NK-92 treated with Interleukin-12 subunit alpha and Interleukin-12 subunit beta, amount 100 ng/mL, for 24 hours (cell line): ENCODE data around the gene ADGRD1.
"Not testable (repeated sequence)": the region's sequence is repeated elsewhere in the genome, so short reads cannot be mapped to it uniquely, and the experiment has no call there.

ENCODE experiments used
- DNase-seq: peaks from one replicate; lab custom pipeline; 2025; lab: John Stamatoyannopoulos, UW

The ADGRD1 gene

DNA sequence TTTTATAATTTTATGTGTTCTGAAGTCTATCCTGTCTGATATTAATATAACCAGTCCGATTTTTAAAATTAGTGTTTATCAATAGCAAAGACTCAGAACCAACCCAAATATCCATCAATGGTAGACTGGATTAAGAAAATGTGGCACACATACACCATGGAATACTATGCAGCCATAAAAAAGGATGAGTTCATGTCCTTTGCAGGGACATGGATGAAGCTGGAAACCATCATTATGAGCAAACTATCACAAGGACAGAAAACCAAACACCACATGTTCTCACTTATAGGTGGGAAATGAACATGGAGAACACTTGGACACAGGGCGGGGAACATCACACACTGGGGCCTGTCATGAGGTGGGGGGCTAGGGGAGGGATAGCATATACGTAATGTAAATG is 16.2 kb upstream of the ADGRD1 start:
- DNase-seq = not testable (repeated sequence)

- no peak for DNase-seq
Observed at GRCh38 chr12:130938186-130938585, 15.5 kb upstream of the ADGRD1 start.

- no peak for DNase-seq
Observed at GRCh38 chr12:130944878-130945277, 8.8 kb upstream of the ADGRD1 start.

DNA sequence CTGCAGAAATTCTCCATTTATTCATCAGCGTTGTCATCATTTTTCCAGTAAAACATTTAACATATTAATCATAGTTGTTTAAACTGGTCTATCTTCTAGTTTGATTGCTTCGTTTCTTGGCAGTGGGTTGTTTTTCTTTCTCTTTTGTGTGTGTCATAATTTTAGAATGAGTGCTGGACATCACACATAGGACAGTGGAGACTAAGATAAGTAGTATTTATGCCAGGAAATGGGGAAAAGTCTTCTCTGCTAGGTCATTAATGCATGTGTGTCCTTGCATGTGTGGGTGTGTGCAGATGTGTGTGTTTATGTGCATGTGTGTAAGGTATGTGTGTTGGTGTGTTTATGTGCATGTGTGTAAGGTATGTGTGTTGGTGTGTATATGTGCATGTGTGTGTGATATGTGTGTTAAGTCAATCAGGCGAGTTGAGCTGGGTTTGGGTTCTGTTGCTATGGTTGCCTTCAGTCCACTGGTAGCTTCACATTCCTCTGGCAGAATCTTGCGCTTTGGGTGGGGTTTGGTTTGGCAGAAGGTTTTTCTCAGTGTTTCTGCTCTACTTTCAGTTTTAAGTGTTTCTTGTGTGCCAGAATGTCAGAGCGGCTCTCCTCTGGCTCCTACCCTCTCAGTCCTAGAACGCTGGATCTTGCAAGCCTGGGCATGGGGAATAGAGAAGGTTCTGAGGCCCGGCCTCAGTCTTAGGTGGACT is 7.8 kb upstream of the ADGRD1 start:
- DNase-seq = no peak

DNA sequence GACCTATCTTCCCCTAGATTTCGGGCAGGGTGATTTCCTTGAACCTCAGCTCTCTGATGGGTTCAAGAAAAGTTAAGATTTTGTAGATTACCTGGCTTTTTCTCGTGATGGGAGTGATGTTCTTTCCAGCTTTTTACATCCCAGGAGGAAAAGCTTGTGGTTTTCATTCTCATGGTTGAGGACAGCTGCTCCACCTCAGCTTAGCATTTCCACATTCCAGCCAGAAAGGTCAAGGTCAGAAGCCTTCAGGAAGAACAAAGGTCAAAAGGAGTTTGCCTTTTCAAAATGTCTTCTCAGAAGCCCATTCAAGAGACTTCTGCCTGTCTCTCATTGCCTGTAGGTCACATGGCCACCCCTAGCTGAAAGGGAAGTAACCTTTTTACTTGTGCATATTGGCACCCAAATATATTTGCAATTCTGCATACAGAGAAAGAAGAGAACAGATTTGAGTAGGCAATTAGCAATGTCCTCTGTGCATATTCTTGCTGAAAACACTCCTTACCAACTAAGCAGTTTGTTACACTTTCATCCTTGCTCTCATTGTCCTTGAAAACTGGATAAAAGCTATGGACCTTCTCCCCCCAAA is 6.6 kb upstream of the ADGRD1 start:
- DNase-seq = no peak

- DNase-seq = no peak
Observed at GRCh38 chr12:130948136-130948535, 5.6 kb upstream of the ADGRD1 start.

GRCh38 chr12:130948751-130949150 is 5.0 kb upstream of the ADGRD1 start:
- DNase-seq = no peak

DNA sequence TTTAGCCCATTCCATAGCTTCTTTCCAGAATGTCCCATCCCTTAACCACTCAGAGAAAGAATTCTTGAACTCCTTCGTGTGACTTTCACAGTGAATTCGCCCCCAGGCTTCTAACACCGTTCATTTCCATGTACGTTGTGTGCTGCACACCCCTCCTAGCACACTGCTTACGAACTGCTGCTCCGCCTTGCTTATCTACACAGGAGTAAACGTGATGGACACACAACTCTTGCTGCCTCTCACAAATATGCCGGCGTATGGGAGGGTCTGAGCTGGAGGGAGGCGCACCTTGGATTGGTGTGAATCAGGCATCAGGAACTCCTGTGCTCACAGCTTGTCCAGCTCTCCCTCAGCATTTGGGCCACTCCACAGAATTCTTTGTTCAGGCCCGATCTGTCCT is 3.9 kb upstream of the ADGRD1 start:
- DNase-seq = no peak

GRCh38 chr12:130951636-130952035 is 2.1 kb upstream of the ADGRD1 start:
- DNase-seq = no peak

DNA sequence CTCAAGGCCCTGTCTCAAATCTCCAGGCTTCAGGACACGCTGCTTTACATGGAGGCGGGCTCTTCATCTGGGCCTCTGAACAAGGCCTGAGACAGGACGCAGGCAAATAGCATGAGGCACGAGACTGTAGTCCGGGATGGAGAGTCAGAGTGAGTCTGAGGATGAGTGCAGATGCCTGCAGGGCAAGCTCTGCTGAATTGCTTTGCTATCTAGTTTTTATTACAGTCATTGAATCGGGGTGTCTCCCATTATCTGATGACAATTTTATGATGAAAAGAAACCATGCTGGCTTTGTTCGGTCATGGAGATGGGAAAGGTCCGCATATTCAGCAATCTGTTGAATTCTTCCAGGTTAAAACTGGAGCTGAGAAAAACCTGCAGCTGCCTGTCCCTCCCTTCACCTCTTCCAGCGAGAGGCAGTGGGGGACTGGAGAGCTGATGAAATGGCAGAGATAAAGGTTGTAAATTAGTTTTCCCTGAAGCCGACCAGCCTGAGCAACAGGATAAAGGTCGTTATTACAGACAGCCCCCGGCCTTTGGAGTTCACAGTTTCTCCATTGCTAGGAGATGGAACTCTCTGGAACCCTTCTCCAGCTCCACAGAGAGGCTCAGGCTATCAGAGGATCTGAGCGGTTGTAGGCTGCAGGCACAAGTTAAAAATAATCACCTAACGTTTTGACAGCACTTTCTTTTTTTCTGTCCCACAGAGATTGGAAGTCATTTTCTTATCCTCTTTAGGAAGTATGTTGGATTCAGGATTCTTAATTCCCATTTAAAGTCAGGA is 1.3 kb upstream of the ADGRD1 start:
- no peak for DNase-seq

- no peak for DNase-seq
Observed at GRCh38 chr12:130954544-130954831, 781 bp downstream of the ADGRD1 start.

- DNase-seq = no peak
Observed at GRCh38 chr12:130955238-130955816, 1.6 kb downstream of the ADGRD1 start.

DNA sequence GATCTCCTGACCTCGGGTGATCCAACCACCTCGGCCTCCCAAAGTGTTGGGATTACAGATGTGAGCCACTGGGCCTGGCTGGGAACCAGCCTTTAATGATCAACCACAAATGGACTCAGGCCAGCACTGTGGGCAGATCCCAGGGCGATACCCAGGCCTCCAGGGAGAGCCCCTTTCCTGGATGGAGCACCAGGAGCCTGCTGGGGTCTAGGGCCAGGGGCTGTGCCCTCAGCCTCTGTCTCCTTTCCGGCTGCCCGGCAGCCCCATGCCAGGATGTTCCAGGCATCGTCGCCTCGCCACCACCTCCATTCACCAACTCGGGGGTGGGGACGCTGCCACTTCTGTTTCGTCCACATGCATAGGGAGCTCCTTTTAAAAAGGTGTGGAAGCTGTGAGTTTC is 2.3 kb downstream of the ADGRD1 start:
- DNase-seq = no peak

DNA sequence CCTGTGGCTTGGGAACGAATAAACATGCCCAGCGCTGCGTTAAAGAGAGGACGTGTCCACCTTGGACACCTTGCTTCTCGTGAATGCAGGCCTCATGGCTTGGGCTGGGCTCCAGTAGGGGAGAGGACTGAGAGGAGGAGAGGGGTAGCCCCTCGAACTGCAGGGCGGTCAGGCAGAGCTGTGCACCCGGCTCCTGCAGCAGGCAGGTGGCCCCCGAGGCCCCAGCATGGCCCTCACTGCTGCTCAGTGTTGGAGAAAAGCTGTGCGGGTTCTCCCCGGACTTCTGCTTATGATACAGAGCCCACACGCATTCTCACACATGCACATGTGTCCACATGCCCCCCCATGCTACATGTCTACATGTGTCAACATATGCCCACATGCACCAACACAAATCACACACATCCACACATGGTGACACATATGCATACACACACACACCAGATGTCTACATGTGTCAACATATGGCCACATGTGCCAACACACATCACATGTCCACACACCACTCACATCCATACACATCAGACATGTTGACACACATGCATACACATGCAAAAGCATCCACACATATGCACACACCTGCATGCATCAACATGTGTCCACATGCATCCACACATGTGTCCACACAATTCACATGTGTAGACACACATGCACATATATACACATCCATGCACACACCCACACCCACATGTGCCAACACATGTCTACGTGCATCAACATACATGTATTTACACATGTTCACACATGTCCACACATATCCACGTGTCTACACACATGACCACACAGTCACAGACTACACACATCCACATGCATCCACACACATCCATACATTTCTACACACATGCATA is 3.0 kb downstream of the ADGRD1 start:
- DNase-seq = no peak

DNA sequence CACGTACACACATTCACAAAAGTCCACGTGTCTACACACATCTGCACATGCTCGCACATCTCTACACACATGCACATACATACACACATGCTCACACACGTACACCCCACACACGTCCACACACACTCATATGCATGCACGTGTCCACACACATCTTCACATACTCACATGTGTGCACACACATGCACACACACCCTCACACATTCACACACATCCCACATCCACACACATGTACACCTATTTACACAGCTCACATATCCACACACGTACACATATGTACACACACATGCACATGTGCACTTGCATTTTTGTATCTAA is 3.6 kb downstream of the ADGRD1 start:
- DNase-seq = no peak

DNA sequence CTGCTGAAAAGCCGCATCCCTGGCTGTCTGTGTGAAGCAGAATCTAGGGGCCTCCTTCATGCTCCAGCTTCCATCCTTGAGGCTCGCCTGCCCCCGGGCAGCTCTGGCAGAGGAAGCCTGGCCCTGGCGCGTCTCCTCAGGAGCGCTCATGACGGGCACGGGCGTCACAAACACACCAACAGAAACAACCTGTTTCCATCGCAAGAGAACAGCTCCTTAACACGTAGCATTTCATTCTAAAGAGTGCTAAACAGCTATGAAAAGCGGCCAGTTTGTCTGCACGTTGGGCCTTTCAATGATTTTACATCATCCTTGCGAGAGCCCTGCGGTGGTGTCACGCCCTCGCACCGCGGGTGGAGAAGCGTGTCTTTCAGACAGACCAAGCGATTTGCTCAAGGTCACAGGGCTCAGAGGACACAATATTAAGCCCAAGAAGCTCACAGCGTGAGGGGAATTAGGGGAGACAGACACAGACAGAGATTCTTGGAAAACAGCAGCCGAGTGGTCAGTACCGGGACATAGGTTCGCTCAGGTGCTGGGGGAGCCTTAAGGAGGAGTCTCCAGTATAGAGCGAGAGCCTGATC is 4.9 kb downstream of the ADGRD1 start:
- DNase-seq = no peak

DNA sequence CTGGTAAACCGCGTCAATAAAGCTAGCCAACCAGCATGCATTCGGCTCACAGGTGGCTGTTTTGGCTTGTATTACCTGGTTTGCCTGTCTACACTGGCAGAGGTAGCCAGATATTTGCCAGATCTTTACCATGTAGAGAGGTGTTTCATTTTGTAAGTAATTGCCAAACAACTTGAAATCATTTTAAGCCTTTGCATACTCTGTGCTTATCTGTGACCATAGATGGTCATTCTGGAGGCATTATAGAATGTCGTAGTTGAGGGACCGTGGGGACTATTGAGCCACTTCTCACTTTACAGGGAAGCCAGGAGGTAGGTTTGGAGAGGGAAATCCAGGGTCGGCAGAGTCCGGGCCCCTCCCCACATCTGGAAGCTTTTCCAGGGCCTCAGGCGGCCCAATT is 5.9 kb downstream of the ADGRD1 start:
- DNase-seq = no peak

- DNase-seq = no peak
Observed at GRCh38 chr12:130960058-130960457, 6.4 kb downstream of the ADGRD1 start.

GRCh38 chr12:130960787-130961186 is 7.1 kb downstream of the ADGRD1 start:
- DNase-seq = no peak

DNA sequence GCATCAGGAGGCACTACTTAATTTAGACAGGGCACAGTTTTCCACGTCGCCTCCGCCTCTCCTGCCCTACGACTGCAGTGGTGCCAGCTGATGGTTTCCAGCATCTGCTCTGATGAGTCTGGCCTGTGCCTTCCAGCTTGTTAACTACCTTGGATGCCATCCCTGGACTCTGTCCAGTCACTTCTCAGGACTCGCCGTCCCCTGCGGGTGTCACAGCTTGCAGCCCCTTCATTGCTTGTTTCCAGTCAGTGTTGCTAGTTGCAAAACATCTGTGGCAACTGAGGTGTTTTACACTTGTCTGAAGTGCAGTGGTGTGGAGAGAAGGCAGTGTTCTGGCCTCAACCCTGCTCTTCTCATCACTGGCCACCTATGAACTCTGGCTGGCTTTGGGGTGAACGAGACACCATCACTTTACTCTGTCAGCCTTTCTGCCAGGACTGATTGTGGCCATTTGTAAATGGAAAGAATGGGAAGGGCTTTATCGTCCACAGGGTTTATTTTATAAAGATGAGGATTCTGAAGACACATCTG is 8.3 kb downstream of the ADGRD1 start:
- no peak for DNase-seq

GRCh38 chr12:130965214-130965613 is 11.5 kb downstream of the ADGRD1 start:
- no peak for DNase-seq

DNA sequence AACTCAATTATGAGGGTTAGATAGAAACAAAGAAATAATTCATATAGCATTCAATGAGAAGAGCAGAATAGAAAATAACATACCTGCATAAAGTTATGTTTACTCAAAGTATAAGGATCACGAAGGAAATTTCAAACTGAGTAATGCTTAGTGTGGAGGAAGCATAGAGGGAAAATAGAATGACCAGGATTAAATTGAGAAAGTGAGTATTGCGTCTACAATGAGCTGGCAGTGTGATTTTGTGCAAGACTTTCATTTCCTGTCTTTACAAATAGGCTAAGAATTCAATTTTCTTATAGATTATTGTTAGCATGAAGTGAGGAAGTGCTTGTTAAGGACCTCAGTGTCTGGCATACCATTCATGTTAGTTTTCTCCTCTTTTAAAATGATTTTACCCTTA is 12.0 kb downstream of the ADGRD1 start:
- no peak for DNase-seq
